ENCODE data around the gene MSX1.

Gene MSX1

DNA sequence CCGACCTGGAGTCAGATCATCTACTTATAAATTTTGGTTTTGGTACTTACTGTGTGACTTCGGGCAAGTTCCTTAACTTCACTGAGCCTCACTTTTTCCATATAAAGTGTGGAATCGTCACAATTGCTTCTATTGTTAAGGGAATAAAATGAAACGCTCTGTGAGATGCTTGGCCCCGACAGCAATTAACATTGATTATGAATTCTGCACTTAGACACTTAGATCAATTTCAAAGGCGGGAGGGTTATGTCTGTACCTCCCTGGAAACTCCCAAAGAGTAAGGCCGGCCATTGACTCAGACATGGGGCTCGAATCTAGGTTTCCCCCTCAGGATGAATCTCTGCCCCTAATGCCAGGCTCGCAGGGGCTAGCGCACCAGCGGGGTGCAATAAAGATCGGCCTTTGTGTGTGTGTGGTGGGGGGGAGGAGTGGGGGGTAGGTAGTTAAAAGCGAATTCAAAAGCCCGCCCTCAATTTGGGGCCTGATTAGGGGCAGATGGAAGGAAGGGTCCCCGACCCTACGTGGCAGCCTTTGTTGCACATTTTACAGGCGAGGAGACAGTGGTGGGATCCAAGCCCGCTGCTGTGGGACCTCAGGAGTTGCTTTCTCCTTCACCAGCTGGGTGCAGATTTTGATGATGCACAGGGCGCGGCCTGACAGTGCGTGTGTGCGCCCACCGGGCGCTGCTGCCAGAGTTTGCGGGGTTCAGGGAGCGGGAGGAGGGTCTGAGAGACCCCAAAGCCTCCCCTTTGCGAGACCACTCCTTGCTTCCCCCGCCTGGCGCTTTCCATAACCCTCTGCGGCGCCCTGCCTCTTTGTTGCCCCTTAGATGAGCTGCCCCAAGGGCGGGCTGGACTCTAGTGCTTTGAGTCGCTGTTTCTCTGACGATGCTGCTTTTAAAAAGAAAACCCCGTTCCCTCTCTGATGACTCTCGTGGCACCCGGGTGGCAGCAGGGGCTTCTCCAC lies 9.6 kb downstream of the MSX1 start:
- DNase-seq (ENCODE audit: extremely low read depth in 1 of 2, low read depth in 1 of 2): no peak

DNA sequence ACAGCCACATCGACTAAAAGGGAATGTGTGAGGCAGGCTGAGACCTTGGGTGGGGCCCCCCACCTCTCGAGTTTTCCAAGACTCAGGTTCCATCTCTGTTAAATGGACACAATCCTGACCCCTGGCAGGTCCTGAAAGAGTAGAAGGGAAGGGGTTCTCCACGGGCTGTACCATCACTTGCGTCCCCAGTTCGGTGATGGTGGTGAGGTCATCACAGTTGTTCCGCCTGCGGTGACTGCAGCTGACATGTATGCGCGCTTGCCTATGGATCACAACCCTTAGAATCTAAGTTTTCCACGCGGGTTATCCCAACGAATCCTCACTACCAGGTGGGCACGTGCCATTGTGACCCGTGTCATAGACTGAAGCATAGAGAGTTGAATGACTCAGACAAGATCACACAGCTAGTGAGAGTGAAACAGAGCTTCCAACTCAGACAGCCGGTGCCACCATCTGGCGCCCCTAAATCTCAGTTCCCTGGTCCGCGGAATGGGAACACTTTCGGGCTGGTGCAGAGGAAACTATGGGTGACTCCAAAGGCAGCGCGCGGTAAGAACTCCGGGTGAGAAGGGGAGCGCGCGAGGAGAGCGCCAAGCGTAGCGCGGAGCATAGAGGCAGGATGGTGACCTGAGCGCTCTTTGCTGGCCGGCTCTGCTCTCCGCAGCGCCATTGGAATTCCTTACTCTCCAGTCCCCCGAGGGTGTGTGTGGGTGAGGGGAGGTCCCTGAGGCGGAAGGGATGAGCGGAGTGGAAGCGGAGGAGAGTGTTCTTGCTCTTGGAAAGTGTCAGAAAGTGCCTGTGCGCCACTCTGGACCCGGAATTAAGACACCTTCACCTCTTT lies 10.5 kb downstream of the MSX1 start:
- DNase-seq (ENCODE audit: extremely low read depth in 1 of 2, low read depth in 1 of 2): no peak

DNA sequence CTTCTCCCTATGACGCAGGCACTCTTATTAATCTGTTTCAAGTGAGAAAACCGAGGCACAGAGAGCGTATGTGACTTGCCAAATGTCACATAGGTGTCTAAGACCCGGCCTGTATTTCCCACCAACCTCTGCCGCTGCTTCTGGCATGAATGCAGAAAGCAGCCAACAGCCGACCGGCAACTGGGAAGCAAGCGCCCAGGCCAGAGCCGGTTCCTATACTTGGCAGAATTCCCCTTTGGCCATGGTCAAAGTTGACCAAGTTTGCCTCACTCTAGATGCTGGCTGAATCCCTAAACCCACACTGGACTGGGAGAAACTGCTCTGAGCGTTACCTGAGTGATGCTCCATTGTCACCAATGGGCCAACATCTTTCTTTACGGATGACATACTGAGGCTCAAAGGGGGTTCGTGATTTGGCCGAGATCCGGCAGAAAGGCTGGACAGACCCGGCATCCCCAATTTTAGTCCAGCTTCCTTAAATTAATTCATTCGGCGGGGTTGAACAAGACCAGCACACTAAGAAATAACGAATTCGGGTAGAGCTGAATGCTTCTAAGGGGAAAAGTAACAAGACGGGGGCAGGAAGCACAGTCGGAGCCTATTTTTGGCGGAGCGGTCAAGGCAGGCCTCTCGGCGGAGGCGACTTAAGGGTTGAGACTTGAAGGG lies 11.2 kb downstream of the MSX1 start:
- no peak for DNase-seq (ENCODE audit: extremely low read depth in 1 of 2, low read depth in 1 of 2)

DNA sequence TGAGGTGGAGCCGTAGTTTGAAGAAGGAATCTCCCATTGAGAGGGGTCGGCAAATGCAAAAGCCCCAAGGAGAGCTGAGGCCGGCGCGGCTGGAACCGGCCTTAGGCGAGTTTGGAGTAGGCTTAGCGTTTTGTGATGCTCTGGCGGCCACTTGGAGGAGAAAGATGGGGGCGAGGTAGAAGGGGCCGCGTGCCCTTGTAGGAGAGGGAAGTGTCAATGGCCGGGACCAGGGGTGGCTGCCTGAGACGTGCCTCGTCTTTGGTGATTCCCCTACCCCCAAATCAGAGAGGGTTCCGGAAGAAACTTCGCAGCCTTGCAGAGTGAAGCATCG lies 11.7 kb downstream of the MSX1 start:
- no peak for DNase-seq (ENCODE audit: extremely low read depth in 1 of 2, low read depth in 1 of 2)

DNA sequence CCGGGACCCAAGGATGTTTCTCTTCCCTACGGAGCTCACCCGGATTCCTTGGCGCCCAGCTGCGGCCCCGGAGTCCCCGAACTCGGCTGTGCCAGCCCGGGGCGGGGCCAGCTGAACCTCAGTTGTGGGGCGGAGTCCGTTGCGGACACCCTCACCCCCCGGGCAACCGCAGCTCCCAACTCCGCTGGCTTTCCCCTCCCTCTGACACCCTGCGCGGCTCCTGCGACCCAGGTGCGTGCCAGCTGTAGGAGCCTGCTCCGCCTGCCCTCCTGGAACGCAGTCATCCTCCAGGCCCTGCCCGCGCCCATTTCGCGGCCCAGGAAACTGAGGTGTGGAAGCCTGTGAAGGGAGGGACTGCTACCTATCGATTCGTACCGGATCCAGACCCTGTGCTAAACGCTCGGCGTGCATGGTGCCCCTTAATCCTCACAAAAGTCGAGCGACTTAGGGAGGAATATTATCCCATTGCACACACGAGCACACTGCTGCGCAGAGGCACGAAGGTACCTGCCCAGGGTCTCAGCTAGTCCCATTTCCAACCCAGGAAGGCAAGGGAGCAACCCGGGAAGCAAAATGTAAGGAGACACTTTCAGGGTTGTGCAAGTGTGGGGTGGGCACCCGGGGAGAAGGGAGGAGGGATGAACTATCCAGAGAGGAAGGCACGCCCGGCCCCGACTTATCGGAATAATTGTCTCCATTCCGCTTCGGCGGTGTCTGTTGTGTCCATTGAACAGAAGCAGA lies 12.3 kb downstream of the MSX1 start:
- DNase-seq (ENCODE audit: extremely low read depth in 1 of 2, low read depth in 1 of 2): no peak

DNA sequence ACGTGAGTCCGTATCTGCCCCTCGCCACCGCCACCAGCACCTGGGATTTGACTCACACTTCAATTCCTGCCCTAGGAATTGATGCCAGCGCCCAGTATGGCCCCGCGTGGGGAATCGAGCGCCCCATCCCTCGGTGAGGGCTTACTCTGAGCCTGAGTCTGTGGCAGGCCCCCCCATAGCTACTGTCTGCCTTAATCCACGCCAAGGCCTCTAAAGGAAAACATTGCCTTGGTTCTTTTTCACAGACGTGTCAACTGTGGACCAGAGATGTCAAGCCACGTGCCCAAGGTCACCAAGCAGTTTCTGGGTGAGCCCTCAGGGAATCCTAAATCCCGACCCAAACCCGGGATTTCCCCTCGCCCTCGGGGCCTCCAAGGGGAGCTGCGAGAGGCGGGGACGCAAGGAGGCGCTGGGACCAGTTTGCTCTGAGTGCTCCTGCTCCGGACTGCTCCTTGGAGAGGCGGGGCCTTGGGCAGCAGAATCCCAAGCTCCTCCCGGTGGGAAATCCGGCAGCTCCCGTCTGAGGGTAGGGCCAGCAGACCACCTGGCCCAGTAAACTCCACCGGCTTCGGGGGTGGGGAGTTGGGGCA lies 12.9 kb downstream of the MSX1 start:
- DNase-seq (ENCODE audit: extremely low read depth in 1 of 2, low read depth in 1 of 2): no peak

DNA sequence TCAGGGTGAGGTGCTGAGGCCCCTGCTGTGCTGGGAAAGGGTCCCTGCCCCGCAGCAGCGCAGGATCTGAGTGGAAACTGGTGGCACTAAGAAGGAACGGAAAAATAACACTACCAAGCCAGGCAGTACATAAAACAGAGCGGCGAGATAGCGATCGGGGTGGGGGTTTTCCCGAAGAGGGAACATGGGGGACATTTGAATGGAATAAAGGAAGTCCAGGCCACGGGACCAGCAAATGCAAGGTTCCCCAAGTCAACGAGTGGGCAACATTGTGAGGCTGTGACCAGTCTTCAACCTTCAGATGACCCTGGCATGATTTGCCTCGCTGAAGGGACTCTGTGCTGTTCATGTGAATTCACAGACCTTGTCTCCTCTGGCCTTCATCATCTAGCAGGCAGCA lies 13.7 kb downstream of the MSX1 start:
- DNase-seq (ENCODE audit: extremely low read depth in 1 of 2, low read depth in 1 of 2): no peak

DNA sequence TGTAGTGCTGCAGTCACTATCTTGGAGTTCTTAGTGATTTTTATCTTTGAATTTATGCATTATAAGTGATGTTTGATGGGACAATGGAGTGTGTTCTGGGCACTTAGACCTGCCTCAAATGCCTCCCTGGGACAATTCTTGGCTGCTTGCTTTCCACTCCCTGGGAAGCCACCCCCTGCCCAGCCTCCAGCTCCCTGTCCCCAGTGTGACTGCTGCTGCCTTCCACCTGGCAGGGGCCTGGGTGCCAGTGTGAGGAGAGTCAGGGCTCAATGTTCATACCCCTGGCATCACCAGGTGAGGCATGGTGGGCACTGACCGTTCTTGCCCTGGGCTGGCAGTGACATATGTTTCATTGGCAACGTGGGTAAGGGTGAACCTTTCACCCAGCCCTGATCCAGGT lies 14.8 kb downstream of the MSX1 start:
- no peak for DNase-seq (ENCODE audit: extremely low read depth in 1 of 2, low read depth in 1 of 2)

DNA sequence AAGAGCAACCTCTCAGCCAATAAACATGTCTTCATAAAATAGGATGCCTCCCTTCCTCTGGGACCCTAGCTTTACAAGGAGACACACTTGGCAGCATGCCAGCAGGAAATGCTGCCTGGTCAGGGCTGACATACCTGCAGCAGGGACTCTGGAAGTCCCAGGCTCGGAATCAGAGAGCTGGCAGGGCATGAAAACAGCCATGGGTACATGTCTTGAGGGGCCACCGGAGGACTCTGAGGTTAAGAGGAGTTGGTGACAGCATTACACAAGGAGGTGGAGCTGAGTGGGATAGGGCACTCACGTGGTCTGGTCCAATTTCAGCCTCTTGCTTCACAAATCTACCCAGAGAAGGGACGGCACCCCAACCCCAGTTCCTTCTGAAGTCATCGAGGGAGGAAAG lies 15.7 kb downstream of the MSX1 start:
- DNase-seq (ENCODE audit: extremely low read depth in 1 of 2, low read depth in 1 of 2): no peak

DNA sequence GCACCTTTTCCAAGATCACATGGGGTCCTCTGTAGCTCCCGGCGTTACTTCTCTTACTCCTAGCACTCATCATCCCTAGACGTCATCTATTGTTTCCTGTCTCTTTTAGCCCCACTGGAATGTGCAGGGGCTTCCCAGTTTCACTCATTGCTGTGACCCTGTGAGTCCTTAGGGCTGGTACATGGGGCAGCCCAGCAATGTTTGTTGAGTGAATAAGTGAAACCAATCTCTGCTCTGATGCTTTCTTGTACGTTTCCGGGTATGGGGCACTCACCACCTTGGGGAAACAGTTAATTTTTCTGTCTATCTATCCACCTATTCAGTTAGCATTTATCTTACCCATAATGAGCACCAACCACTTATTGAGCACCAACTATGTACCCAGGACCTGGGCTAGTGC lies 16.1 kb downstream of the MSX1 start:
- no peak for DNase-seq (ENCODE audit: extremely low read depth in 1 of 2, low read depth in 1 of 2)

DNA sequence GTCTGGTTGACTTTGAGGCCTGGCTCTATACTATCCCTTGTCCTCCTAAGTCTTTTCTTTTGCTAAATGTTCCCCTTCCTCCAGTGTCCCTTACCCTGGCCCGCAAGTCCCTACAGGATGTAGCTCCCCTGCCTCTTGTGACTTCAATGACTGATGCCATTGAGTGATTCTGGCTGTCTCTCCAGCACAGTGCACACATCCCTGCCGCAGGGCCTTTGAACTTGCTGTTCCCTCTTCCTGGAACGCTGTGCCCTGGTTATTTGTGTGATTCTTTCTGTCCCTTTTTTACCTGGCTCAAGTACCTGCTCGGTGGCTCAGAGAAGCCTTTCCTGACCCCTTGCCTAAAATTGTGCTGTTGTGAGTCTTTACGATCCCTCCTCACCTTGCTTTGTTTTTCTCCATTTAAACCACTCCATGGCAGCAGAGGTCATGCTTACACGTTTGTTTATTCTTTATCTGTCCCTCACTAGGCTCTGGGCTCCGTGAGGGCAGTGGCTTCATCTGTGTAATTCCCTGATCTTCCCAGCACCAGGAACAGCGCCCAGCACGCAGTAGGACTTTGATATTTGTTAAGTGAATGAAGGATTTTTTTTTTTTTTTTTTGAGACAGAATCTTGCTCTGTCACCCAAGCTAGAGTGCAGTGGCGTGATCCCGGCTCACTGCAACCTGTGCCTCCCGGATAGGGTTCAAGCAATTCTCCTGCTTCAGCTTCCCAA lies 17.6 kb downstream of the MSX1 start:
- no peak for DNase-seq (ENCODE audit: extremely low read depth in 1 of 2, low read depth in 1 of 2)

DNA sequence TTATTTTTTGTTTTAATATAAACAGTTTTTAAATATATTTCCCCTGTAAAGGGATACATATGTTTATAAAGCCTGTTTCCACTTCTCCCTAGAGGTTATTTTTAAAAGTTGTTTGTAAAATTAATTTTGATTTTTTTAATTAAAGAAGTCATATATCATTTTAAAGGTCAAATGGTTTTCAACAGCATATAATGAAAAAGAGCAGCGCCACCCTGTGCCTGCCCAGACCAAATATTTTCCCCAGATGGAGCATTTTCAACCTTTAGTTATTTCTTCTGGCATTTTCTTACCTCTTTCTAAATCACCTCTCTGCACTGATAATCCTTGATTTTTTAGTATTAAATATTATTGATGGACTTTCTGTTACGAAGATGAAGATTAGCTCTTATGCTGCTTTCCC lies 21.0 kb downstream of the MSX1 start:
- DNase-seq (ENCODE audit: extremely low read depth in 1 of 2, low read depth in 1 of 2): no peak

DNA sequence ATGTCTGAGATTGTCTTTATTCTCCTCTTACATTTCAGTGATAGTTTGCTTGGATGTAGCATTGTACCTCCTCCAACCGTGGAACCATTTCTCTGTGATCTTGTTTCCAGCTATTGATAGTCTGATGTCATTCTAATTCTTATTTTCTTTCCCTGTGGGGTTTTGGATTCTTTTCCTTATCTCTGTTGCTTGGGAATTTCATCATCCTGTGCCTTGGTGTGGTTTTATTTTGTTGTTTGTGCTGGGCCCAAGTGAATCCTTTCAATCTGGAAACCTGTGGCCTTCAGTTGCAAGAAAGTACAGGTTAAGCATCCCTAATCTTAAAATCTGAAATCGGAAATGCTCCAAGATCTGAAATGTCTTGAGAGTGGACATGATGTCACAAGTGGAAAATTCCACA lies 22.0 kb downstream of the MSX1 start:
- DNase-seq (ENCODE audit: extremely low read depth in 1 of 2, low read depth in 1 of 2): no peak

DNA sequence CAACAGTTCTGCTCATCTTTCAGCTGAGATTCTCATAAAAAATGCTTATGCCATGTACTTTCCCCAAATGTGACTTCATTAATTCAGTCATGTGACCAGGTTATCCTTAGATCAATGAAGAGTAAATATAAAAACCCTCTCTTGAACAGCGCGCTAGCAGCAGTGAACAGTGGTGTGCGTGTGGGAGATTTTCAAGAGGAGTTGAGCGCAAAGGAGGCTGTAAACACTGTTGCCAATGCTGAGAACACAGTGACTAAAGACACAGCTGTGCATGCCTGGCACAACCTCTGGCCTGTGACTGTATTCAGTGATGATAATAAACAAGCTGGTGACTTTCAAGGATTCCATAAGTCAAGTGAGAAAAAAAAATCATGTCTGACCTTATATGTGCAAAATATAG lies 25.1 kb downstream of the MSX1 start:
- no peak for DNase-seq (ENCODE audit: extremely low read depth in 1 of 2, low read depth in 1 of 2)

DNA sequence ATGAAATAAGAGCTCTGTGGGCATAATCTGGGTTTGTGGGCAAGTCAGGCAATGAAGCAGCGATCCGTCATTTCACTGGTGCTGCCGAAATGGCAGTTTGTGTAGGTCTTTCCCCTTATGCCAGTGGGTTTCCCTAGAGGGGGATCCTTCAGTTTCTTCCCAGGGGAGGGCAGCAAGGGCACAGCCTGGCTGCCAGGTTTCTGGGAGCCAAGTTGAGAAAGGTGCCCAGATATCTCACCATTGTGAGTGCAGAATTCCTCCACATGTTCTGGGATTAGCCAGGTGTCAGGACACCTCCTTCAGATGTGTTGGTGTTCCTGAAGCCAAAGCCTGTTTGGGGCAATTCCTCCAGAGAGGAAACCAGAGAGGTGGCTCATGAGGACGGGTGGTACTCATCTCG lies 28.0 kb downstream of the MSX1 start:
- no peak for DNase-seq (ENCODE audit: extremely low read depth in 1 of 2, low read depth in 1 of 2)

DNA sequence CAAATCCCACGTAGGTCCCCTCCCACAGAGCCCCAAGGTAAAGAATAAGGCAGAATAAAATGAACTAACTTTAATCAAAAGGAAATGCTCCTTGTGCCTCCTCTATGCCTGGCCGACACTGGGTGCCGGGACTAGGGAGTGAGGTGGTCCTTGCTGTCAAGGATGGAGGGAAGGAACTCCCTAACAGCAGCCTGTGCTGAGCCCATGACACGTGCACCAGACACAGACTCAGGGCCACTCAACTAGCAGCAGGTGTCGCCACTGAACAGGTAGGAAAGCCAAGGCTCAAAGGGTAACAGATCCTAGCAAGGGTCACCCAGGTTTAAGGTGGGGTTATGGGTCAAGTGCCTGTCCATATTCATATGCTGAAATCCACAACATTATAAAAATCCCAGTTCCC lies 29.2 kb downstream of the MSX1 start:
- no peak for DNase-seq (ENCODE audit: extremely low read depth in 1 of 2, low read depth in 1 of 2)

DNA sequence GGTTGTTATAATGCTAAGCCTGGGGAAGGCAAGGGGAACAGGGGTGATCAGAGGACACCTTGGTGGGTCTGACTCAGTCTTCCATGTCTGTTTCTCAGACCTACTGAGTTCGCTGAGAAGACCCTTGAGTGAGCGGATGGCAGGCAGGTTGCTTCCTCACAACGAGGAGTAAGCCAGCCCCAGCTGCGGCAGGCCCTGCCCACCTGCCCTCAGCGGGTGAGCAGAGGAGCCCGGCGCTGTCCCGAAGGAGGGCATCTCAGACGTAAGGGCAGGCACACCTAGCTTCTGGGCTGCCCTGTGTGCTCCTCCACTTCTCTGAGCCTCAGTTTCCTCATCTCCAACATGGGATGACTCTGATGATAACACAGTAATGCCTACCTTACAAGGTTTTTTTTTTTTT lies 30.3 kb downstream of the MSX1 start:
- DNase-seq (ENCODE audit: extremely low read depth in 1 of 2, low read depth in 1 of 2): no peak

DNA sequence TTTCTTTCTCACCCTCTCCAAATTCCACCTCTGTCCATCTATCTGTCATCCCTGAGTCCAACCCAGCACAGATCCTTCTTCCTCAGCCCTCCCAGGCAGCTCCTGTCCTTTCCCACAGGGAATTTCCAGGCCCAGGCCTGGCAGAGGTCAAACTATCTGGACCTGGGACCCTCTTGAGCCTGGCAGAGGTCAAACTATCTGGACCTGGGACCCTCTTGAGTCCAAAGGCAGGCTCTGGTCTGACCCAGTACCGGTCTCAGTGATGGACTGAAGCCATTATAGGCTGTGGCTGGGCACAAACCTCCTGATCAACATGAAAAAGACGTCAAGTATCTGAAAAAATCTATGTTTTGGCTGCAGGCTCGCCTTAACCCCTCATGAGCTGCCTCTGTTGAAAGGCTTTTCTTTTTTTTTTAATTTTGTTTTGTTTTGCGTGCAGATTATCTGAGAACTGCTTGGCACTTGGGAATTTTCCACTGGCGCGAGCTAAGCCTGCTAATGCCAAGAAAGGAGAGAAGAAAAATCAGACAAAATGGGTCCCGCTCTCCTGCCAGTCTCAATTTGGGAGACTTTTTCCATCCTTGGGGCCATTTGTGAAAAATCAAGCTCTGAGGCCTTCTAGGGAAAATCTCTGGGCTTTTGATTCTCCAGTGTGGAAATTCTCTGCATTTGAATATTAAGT lies 31.2 kb downstream of the MSX1 start:
- DNase-seq (ENCODE audit: extremely low read depth in 1 of 2, low read depth in 1 of 2): no peak

DNA sequence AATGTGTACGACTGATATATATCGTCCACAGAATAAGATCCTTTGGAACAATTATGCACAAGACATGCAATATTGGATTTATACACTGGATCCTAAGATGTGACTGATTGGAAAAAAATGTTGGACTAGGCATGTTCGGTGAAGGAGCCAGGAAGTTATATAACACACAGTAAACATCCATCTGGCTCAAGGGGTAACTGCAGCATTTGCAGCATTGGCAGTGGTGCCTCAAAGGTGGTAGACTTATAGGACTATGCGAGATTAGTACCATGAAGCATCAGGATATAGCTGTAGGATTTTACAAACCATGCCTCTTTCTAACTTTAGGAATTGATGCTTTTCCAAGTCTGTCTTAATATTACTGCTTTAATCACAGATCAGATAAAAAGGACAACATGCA lies 34.3 kb downstream of the MSX1 start:
- no peak for DNase-seq (ENCODE audit: extremely low read depth in 1 of 2, low read depth in 1 of 2)
